ENCODE results near the gene SLC16A2. TPM values are rescaled to one million over a fixed set of nuclear protein-coding genes. Genes with fewer than 3 reads are reported as not detected.

Gene SLC16A2
- total and polyA plus RNA-seq, 10 of the 15 experiments (the other 5 are each of a cell fraction or from before 2014, with no cell fraction given), result 0.08 to 0.13 TPM; not detected in 8

DNA sequence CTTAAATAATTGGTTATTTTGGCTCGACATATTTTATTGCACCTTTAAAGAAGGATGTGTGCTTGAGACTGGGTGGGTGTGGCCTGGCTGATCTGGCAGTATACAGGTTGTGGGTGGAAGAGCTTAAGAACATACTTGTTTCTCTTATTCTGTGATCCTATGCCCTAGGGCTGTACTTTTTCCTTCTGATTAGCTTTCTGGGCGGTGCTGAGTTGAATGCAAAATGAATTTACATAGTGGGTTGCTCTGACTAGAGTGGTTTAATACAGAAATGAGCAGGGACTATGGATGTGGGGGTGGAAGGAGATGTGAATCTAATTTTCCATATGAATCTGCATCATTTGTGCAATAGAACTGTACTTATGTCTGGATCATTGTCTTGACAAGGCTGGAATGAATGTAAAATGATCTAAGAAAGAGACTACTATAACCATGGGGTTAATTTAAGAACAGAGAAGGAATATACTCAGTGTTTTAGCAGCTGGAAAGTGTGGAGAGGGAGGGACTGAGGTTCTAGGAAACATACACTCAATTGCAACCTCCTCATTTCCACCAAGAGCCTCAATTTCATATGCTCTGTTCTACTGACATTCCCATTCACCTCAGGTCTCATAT lies 119.4 kb downstream of the SLC16A2 start:
- WGBS (ENCODE audit: insufficient coverage, insufficient replicate concordance, low lambda C conversion rate, missing lambda C conversion rate), result 15% methylated on average over 2 of the region's 2 CpGs
- in situ Hi-C loops (cut with MboI), result loop anchor here (10.0 kb wide), 1 partner anchor 686 kb away; the partner anchor contains the start of gene XIST
- RAD21 ChIA-PET (ENCODE audit: unreplicated experiment), result no interaction called here
- intact Hi-C loops (cut with micrococcal nuclease; ENCODE audit: unreplicated experiment), result no loop called here
- no TSS peak for BruUV-seq (replicated peaks)
- Histone ChIP-seq H3K79me2 (ENCODE audit: control insufficient read depth, insufficient read depth, low read length) (no peaks in the 10 kb centered on the region), H3K9me3 (replicated peaks; ENCODE audit: control insufficient read depth, insufficient read depth, low read length) (no peaks in the 10 kb centered on the region), H3K4me1 (ENCODE audit: control insufficient read depth, insufficient read depth, low read length) (no peaks in the 10 kb centered on the region), H3K27ac (ENCODE audit: control insufficient read depth, insufficient read depth) (no peak overlapping the region), H3K27me3 (replicated peaks in 1 of 2; ENCODE audit: control insufficient read depth in 2 of 2, insufficient read depth in 2 of 2, low read length in 1 of 2) (no peaks in the 10 kb centered on the region), H2AFZ (ENCODE audit: control insufficient read depth, low read depth, low read length) (no peak overlapping the region), H3K9ac (ENCODE audit: control insufficient read depth, insufficient read depth, low read length) (no peak overlapping the region), H3K4me2 (ENCODE audit: control insufficient read depth, insufficient read depth) (no peak overlapping the region), H3K36me3 (ENCODE audit: control insufficient read depth in 2 of 2, insufficient read depth in 2 of 2, low read length in 1 of 2) (no peaks in the 10 kb centered on the region), H4K20me1 (ENCODE audit: control insufficient read depth, insufficient read depth) (no peaks in the 10 kb centered on the region), H3K4me3 (no peak overlapping the region)
- SMC1A ChIA-PET (ENCODE audit: uncharacterized antibody, unreplicated experiment), result interaction anchor here (0.8 kb wide), 1 partner anchor 35 kb away, joined by 3 read pairs; no protein-coding TSS in a partner anchor
- no peak for ATAC-seq
- FAIRE-seq, result no peak
- CTCF ChIA-PET, result interaction anchor here (1.6 kb wide), 1 partner anchor 9 kb away, joined by 3 read pairs; no protein-coding TSS in a partner anchor
- no peak for TF ChIP-seq SMAD5 (IDR thresholded peaks at IDR 0.05; ENCODE audit: low read depth)
- TF ChIP-seq ZNF384 (IDR thresholded peaks at IDR 0.05; ENCODE audit: borderline replicate concordance, low read depth, low read length), result no peak
- no peak for TF ChIP-seq IKZF2 (IDR thresholded peaks at IDR 0.05)
- no peak for TF ChIP-seq TCF12 (IDR thresholded peaks at IDR 0.05; ENCODE audit: low read depth, low read length)
- no peak for TF ChIP-seq NRF1 (conservative IDR thresholded peaks at IDR 0.05; ENCODE audit: low read depth, low read length)
- no peak for TF ChIP-seq CHD2 (IDR thresholded peaks at IDR 0.05; ENCODE audit: borderline replicate concordance, low read depth, low read length)
- no peak for TF ChIP-seq POLR2A (IDR thresholded peaks at IDR 0.05; ENCODE audit: low read depth, low read length)
- no peak for TF ChIP-seq IKZF1 (conservative IDR thresholded peaks at IDR 0.05)
- TF ChIP-seq, protein P1, sequence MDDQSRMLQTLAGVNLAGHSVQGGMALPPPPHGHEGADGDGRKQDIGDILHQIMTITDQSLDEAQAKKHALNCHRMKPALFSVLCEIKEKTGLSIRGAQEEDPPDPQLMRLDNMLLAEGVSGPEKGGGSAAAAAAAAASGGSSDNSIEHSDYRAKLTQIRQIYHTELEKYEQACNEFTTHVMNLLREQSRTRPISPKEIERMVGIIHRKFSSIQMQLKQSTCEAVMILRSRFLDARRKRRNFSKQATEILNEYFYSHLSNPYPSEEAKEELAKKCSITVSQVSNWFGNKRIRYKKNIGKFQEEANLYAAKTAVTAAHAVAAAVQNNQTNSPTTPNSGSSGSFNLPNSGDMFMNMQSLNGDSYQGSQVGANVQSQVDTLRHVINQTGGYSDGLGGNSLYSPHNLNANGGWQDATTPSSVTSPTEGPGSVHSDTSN (IDR thresholded peaks at IDR 0.05; ENCODE audit: insufficient replicate concordance, low read depth, low read length), result no peak
- TF ChIP-seq WRNIP1 (IDR thresholded peaks at IDR 0.05; ENCODE audit: borderline replicate concordance, low read depth, low read length), result no peak
- TF ChIP-seq, protein P2, sequence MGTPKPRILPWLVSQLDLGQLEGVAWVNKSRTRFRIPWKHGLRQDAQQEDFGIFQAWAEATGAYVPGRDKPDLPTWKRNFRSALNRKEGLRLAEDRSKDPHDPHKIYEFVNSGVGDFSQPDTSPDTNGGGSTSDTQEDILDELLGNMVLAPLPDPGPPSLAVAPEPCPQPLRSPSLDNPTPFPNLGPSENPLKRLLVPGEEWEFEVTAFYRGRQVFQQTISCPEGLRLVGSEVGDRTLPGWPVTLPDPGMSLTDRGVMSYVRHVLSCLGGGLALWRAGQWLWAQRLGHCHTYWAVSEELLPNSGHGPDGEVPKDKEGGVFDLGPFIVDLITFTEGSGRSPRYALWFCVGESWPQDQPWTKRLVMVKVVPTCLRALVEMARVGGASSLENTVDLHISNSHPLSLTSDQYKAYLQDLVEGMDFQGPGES (IDR thresholded peaks at IDR 0.05), result no peak
- TF ChIP-seq IRF4 (IDR thresholded peaks at IDR 0.05; ENCODE audit: low read depth, low read length), result no peak
- no peak for TF ChIP-seq STAT1 (conservative IDR thresholded peaks at IDR 0.05)
- TF ChIP-seq, protein P3, sequence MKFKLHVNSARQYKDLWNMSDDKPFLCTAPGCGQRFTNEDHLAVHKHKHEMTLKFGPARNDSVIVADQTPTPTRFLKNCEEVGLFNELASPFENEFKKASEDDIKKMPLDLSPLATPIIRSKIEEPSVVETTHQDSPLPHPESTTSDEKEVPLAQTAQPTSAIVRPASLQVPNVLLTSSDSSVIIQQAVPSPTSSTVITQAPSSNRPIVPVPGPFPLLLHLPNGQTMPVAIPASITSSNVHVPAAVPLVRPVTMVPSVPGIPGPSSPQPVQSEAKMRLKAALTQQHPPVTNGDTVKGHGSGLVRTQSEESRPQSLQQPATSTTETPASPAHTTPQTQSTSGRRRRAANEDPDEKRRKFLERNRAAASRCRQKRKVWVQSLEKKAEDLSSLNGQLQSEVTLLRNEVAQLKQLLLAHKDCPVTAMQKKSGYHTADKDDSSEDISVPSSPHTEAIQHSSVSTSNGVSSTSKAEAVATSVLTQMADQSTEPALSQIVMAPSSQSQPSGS (IDR thresholded peaks at IDR 0.05; ENCODE audit: low read length), result no peak
- no peak for TF ChIP-seq SIX5 (IDR thresholded peaks at IDR 0.05; ENCODE audit: low read depth, low read length, severe bottlenecking)
- POLR2A ChIA-PET, result no interaction called here
- no peak for DNase-seq (ENCODE audit: low read depth, low spot score)
